HG03460 (cell line): Measurements from ENCODE around the gene TAF15.

Experiments
- ATAC-seq: cut with Tn5 transposase; IDR thresholded peaks from one replicate; pipeline ENCODE4 v1.9.1; 2021; ENCODE audit not compliant: unreplicated experiment

Gene TAF15

DNA sequence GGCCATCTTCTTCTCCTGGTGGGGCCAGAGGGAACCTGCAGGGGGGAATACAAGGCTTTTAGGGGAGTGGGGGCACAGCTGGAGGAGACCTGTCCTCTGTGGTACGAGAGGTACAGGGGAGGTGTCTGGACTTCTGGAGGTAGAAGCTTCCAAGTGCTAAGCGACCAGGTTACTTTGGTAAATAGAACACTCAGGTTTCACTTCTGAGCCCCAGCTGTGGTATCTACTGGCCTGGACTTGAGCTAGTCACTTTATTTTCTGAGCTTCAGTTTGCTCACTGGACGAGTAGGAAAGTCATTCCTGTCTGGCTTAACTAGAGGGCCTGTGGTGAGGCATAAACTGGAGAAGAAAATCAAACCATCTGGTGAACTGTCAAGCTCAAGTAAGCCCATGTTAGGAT lies 59.5 kb downstream of the TAF15 start, which contains the start of gene HEATR9:
Gene HEATR9 (minus strand): TSS at position 155 of the 400 bp plus-strand sequence. CDS start 149 bp downstream, at position 6.
- ATAC-seq: no peak

DNA sequence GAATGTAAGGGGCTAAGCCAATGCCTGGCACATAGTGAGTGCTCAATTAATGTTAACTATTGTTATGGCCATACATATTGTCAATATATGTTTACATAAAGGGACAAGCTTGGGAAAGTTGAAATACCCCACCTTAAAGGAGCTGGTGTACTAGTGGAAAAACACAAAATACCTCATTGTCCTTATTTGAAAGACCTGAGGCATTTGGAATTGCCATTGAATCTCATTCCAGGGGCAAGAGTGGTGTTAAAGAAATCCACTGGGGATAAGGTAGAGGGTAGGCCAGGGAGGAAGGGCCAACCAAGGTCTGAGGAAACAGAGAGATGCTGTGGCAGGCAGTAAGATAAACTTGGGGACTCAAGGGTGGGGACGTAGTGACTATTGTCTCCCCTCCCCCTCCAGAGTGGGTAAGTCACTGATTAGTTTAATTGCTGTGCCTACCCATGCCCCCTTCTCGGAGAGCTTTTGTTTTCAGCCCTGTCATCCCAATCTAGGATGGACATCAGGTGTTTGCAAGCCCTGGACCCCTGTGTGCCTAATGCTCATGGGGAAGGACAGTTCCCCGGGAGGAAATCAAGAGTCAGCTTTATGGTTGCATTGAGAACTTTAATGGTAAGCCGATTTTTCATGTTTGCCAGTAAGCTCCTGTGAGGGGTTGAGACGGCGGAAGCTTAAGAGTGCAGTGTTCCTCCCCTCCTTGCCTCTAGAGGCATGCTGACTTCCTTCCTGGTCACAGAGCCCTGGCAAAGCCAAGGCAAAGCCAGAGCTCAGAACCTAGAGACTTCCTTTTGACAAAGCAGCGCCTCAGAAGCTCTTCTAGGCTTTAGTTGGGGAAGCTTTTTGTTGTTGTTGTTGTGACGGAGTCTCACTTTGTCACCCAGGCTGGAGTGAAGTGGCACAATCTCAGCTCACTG lies 61.9 kb downstream of the TAF15 start:
- ATAC-seq: no peak

DNA sequence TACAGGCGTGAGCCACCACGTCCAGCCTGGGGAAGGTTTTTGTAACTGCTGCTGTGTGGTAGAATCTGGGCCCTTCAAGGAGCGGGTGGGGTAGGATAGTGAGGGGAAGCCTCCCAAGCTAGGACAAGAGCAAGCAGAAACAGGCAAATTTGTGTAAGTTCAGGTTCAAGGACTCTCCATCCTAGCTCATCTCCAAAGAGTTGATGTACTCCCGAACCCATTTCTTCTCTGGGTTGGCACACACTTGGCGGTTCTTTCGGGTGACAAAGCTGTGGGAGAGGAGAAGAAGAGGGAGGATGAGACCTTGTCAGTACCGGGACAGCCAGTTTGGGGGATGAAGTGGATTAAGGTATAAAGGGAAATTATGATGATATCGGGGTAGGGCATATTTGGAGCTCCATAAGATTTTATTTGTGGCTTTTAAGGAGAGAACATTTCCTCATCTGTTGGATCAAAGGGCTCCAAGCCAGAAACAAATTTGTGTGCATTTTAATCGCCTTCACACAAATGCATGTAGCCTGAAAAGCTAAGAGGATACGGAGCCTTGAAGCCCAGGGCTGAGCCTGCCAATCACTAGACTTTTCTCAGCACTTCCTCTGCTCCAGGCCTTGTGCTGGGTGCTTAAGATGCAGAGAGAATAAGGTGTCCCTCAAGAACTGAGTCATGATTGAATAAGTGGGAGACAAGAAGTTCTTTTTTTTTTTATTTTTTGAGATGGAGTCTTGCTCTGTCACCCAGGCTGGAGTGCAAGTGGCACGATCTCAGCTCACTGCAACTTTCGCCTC lies 63.1 kb downstream of the TAF15 start:
- no peak for ATAC-seq

DNA sequence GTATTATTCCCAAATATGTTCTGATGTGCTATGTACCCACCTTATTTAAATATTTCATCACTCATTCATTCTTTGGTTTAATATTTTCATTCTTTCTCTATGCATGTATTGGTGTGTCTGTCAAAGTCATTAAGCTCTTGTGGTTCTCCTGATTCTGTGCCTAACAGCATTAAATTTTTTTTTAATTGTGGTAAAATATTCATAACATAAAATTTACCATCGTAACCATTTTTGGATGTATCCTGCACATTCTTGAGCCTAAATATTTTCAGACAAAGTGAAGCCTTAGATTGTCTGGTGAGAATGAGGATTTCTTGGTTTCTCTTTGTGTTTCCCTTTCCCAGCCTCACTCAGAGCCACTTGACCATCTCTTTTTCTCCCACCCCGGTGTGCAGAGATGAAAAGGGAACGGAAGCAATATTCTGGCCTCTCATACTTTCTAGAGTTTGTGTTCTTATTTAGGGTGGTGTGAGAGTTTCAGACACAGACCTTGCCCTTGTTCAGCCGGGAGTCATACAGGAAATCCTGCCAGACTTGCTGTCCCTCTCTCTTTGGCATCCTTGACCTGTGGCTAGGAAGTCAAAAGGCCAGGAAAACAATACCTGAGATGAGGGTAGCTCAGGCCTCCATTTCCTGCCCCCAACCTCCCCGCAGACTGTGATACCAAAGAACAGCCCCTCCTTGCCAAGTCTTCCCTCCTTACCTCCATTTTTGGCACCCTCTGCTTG lies 66.0 kb downstream of the TAF15 start:
- ATAC-seq: no peak

DNA sequence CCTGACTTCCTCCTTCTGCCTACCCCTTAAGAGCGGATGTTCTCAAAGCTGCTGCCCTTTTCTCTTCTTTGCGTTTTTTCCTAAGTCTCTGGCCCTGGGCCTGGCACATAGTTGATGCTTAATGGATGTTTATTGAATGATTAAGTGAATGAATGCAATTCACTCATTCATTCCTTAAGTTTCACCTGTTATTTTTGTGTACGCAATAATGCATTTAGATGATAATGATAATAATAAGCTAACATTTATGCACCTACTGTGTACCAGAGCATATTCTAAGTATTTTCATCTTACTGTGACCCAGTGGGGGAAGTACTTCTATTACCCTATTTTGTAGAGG lies 66.5 kb downstream of the TAF15 start:
- no peak for ATAC-seq

DNA sequence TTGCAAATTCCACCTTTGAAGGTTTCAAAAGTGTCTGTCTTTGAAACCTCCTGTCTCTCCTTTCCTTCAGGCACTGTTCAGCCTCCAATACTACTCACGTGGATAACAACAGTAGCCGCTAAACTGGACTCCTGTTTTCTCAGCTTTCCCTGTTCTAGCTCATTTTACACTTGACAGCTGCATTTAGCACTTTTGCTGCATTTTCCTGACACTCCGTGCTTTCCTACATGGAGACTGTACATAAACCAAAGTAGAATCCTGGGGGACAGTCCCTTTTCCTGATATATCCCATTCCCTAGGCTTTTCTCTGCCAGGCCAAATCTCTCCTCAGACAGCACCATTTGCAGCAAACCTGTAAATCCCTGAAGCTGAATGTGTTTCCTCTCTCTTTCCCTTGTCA lies 67.2 kb downstream of the TAF15 start:
- ATAC-seq: no peak

DNA sequence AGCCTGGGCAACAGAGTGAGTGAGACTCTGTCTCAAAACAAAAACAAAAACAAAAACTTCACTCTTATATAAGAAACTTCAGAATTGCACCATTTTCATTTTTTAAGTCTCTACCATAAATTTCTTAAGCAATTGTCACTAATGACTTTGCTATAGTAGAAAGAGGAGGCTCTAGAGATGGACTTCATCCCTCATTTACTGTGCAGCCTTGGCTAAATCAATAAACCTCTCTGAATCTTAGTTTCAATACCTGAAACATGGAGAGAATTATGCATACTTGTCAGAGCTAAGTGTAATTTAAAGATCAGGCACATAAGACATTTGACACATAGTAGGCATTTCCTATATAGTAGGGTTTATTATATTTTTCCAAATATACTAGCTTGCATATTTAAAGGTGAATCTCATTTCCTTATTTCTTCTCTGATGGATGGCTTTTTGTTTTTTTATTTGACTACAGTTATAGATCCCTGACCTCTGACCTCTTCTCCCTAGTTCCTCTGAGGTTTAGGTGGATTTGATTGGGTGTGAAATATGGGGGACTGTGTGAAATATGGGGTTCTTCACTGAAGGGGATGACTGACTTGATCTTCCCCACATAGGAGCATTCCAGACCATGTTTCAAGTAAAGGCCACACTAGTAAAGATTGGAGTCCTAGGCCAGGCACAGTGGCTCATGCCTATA lies 68.2 kb downstream of the TAF15 start:
- ATAC-seq: no peak

DNA sequence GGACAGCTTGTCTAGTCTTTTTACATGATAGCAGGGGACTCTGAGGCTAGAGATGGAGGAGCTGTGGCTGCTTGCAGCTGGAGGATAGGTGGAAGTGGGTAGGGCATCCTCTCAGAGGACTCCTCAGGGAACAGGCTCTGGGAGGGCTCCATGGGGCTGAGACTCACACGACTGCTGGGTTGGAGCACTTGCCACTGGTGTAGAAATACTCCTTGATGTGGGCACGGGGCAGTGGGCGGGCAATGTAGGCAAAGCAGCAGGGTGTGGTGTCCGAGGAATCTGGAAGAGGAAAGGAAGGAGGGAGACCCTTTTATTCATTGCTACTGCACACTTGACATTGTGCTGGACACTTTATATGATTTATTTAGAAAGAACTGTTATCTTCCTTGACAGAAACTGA lies 69.1 kb downstream of the TAF15 start:
- no peak for ATAC-seq

DNA sequence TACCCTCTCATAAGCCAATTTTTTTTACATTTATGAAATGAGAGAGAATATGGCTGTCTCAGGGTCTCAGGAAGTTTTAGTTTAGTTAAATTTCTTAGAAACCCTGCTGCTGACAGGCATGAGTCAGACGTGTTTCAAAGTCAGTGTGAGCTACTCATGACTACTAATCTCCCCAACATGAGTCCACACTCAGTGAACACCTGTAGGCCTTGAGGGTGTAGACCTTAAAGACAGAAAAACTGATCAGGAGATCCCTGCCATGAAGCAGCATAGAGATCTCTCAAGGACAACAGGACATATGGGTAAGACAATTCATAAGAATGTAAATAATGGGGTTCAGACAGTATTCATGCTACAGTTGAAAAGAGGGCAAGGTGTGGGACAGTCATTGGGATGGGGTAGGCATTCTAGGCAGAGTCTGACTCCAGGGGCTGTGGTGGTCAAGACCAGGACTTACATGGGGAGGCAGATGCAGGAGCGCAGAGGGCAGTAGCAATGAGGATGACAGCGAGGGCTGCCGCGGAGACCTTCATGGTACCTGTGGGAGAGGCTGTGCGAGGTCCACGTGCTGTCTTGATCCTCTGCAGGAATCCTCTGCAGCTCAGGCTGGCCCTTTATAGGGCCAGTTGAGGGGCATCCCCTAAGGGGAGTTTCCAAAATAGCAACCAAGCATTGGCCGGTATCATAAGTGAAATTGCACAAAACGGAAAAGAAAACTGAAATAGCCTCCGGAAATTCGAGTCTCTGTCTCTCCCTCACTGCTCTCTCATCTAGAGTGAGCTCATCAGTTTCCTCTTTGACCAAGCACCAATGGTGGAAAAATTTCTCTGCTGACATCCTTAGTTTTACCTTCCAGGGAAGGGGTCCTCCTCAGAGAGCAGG lies 70.7 kb downstream of the TAF15 start, which contains the start of gene CCL5:
Gene CCL5 (minus strand): TSS at position 588 of the 882 bp plus-strand sequence.
- peak; percentile 86 for ATAC-seq

DNA sequence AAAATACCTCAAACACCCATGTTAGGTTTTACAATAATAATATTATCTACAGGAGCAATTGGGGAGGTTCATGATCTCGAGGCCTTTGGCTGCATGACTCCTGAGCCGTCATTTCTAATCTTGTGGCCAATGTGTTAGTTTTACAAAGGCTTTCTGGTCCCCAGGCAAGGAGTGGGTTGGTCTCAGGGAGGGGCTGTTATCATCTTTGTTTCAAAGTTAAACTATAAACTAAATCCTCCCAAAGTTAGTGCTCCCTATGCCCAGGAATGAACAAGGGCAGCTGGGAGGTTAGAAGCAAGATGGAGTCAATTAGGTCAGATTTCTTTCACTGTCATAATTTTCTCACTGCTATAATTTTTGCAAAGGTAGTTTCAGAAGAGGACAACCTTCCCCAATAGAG lies 80.0 kb downstream of the TAF15 start:
- no peak for ATAC-seq

DNA sequence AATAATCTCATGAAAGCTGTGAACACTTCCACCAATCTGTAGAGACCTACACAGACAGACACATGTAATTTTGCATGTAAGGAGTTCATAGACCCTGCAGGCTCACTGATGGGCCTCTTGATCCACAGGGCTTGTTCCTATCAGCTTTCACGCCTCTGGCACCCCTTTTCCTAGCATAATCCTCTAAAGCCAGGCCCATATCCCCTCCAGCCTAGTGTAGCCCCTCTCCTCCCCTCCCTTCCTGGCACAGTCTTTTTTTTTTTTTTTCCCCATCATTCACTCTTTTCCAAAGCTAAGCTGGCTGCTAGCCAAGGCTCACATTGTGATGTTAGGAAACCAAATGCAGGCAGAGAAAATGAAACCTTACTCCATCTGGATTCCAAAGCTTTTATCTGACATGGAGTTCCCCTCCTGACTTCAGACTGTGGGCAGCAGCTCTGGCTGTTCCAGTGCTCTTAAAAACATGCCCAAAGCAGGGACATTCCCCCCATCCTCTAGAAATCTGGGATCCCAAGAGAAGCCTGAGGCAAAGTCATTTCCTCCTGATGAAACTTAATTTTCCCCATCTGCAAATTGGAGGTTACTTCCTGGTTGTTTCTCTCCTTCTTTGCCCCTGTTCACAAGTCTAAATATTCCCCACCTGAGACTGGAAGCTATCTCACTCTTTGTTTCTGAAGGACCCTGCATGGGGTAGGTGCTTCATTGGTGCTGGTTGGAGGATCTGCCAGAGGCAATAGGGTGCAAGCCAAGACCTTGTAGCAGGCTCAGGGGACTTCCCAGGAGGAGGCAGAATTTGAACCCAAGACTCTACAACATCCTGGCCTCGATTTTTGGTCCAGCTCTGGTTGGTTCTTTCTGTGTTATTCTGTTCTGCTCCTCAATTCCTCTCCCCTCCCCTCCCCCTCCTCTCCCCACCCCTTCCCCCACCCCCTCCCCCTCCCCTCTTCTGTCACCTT lies 80.8 kb downstream of the TAF15 start:
- no peak for ATAC-seq

DNA sequence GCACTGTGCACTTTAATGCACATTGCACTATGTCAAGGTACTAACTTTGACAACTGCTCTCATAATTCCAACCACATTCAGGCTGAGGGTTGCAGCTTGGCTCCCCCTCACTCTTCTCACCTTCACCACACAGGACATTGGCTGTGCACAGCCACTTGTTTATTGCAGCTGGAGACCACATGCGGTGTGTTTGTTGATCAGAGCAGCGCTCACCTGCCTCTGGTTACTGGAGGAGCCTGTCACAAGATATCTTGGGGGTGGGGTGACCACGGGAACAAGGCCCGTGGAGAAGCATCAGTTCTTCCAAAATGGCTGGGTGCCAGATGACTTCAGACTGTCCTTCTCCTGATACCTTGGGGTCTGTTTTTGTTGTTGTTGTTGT lies 81.5 kb downstream of the TAF15 start:
- no peak for ATAC-seq

DNA sequence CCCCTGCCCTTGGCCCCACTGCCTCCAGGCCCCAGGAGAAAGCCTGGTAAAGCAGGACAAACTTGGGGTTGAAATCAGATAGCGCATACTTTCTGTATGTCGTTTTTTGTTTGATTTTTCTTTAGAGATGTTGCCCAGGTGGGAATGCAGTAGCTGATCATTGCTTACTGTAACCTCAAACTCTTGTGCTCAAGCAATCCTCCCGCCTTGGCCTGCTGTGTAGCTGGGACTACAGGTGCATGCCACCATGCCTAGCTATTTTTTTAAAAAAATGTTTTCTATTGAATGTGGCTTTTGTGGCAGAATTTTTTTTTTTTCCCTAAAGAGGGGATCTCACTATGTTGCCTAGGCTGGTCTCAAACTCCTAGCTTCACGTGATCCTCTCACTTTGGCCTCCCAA lies 82.0 kb downstream of the TAF15 start:
- no peak for ATAC-seq

DNA sequence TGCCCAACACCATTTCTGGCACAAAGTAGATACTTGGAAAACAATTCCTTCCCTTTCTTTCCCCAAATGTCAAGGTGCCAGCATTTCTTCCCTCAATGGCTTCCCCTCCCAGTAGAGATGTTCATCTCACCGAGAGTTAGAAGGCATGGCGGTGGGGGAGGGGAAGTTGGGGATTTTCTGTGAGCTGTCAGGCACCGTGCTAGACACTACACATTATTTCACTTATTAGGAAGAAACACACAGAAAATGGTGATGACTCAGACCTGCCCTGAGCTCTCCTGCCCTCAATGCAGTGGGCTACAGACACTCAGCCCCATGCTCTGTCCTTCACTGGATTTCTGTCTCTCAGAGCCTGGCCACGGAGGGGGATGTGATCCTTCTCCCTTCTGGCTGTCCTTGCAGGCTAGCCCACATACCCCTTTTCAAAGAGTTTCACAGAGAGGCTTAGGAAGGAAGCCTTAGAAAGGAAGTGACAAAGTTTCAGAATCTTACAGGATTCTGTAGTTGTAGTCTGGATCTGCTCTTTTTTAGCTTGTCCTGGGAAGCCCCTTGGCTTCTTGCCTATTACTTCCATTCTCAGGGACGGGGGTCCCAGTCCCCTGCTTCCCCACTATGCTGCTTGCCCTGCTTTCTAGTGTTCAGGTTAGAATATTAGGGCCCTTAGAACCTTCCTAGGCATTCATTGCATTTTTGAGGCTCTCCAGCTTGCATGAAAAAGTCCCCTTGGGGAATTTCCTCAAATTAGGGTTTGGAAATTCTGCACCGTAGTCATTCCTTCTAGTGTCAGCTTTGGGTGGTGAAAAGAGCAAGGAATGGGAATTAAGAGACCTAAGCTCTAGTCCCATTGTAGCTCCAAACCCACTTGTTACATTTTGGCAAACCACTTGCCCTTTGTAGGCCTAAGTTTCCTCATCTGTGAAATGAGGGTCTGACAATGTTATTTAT lies 83.1 kb downstream of the TAF15 start:
- no peak for ATAC-seq

DNA sequence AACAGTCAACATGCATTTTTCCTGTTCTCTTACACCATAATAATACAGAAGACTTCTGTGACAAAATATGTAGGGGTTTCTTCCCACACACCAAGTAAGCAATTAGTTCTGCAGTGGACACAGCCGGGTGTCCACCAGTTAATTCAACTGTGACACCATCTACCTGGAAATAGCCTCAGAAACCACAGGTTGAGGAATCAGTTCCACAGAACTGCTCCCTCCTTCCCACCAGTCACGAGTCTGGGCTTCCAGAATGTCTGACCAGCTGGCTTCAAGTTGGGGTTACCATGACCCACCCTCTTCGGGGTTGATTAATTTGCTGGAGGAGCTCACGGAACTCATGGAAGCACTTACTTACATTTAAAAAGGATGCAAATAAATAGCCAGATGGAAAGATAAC lies 84.5 kb downstream of the TAF15 start:
- ATAC-seq: no peak

DNA sequence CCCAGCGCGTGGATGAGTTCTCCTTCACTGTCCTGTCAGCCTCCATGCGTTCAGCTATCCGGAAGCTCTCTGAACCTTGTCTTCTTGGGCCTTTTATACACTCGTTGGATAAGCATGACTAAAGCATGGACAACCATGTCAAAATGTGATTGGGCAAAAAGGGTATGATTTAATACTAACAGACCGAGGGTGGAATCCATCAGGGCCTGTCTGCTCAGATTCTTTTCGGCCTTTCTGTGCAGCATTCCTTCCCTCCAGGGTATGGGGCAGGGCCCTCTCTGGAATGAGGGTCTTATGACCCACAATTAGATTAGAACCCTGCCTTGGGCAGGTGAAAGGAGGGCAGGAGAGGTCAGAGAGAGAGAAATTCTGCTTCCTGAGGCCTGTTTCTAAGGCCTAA lies 84.9 kb downstream of the TAF15 start:
- no peak for ATAC-seq
